Measurements from ENCODE around the gene EVA1B. TPM values are rescaled to one million over a fixed set of nuclear protein-coding genes. Genes with fewer than 3 reads are reported as not detected.

The EVA1B gene, protein sequence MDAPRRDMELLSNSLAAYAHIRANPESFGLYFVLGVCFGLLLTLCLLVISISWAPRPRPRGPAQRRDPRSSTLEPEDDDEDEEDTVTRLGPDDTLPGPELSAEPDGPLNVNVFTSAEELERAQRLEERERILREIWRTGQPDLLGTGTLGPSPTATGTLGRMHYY
- 3.7 TPM for total RNA-seq

DNA sequence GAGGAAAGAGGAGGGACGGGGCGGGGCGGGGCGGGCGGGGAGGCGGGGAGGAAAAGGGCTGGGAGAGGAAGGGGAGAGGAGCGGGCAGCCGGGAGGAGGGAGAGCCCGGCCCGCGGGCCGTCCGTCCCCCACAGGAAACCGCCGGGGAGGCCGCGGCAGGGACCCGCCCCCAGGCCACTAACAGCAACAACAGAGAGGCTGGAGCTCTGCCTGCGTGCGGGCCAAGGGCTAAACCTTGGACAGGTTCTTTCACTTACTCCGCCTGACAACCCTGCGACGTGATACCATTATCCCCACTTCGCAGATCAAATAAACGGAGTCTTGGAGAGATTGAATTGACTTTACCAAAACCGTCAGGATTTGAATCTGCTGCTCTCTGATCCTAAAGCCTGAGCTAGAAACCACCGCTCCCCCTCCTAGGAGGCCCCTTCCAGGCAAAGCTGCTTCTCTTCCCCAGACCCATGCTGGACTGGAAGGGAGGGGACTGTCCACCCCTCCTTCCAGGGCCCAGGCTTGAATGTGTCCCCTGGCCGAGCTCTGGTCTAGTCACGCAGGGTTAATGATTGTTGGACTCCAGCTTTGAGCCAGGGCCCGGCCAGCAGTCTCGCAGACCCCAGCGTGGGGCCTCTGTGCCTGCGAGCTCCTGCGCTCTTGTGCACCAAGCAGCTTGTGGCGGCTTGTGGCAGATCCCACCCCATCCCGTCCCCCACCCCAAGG lies at the start of gene EVA1B:
Gene EVA1B (minus strand): TSS at position 10 of the 717 bp plus-strand sequence. CDS start 608 bp downstream, outside the sequence.
- ATAC-seq, result peak; percentile 29

DNA sequence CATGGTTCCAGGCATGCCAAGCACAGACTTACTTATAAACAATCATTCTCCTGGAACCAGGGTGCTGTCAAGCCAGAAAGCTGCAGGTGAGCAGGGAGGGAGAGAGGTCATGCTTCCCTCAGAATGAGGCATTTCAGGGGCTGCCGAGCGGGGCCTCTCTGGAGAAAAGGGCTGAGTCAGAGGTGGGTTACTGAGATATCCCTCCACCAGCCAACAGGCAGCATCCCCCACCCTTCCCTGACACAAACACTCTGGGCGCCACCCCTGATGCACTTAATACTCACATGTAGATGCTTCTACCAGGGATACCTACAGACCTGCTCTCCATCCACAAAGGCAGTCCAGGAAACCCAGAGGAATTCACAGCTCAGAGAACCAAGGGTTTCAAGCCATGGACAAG lies 49.2 kb upstream of the EVA1B start:
- no peak for ATAC-seq

DNA sequence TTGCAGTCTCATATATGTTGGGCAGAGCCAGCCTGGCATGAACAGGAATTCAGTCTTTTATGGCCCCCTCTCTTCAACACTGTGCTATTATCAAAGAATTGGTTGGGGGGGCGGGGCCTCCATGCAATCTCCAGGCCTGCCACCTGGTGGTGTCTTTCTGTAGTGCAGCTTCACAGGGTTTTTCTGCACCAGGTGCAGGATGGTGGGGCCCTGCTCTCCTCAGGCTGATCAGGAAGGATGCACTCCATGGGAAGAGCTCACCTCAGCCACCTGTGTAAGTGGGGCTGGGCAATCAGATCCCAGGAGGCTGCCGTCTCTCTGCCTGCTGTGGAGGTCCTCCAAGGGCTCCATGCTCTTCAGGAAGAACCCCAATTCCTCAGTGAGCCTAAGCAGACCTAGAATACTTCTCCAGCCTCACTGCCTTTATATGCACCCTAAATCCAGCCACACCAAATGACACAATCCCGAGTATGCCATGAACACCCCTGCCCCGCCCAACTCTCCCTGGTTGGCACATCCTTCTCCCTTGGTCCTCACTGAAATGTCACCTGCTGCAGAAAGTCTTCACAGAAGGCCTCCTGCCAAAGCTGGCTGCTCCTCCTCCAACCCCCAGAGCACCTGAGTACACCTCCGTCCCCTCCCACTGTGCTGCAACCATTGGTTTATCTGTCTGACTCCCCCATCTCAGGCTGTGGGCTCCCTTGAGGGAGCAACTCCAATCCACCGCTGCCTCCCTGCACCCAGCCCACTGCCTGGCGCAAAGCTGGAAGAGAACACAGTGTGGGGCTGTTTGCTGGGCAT lies 45.8 kb upstream of the EVA1B start:
- ATAC-seq, result peak; percentile 40

DNA sequence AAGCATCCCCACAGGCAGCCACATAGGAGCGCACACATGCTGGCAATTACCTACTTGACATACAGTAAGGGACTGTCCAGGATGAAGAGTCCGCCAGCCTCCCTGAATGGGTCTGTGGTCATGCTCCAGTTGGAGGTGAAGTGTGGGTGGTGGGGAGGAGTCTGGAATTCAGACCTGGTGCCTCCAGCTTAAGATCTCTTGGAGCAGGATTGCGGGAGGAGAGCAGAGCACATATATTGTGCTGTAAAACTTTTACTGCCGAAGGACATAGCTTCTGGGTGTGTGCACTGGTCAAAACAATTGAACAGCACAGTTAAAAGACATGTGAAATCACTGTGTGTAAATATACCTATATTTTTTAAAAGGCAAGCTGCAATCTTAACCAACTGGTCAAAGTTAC lies 44.4 kb upstream of the EVA1B start:
- ATAC-seq, result no peak

DNA sequence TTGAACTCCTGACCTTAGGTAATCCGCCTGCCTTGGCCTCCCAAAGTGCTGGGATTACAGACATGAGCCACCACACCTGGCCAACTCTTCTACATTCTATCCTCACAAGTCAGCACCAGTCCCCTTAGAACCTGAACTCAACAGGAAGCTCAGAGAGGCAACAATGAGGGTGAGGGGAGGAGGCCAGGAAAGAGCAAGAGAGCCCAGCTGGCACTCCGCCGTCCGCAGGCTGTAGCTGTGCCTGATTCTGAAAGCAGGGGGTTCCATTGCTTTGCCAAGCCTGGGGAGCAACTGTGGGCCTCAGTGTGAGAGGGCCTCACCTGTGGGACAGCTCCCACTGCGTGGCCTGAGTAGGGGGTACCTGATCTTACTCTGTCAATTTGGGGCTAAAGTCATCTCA lies 43.6 kb upstream of the EVA1B start:
- ATAC-seq, result no peak

DNA sequence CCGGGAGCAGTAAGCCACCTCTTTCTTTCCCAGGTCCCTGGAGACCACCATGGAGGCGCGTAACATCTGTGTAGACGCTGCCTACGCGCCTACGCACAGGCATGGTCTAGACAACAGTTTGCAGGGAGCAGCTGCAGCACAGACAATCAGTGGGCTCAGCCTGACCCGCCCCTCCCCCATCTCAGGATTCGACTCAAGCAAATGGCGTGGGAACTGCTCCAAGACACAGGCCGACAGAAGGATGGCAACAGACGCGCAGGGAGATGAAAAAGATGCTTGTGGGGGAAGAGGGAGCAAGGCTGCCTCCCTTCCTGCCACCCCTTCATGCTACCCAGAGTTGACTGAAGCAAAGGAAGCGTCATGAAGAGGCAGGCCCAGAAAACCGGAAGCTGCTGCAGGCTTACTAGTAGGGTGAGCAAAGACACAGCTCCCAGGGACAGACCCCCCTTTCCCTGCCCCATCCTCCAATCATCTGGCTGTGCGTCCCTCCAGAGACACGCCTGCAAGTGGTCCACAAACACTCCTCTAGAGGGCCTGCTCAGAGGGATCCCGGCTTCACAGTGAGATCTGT lies 42.7 kb upstream of the EVA1B start:
- ATAC-seq, result no peak

DNA sequence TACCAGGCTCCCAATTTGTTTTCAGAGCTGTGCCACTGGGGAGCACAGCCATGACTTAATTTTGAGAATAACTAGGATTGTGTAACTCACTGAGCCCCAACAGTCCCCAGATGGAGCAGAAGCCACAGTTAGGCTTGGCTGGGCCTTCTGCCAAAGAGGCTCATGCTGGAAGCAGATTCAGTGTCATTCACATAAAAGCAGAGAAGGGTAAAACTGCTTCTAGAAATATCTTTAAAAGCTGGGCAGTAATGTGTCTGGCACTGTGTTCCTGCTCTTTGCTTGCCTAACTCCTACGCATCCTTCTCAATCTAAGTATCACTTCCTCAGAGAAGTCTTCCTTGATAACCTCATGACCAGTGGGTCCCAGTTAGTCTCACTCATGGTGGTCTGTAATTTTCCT lies 41.9 kb upstream of the EVA1B start:
- no peak for ATAC-seq

DNA sequence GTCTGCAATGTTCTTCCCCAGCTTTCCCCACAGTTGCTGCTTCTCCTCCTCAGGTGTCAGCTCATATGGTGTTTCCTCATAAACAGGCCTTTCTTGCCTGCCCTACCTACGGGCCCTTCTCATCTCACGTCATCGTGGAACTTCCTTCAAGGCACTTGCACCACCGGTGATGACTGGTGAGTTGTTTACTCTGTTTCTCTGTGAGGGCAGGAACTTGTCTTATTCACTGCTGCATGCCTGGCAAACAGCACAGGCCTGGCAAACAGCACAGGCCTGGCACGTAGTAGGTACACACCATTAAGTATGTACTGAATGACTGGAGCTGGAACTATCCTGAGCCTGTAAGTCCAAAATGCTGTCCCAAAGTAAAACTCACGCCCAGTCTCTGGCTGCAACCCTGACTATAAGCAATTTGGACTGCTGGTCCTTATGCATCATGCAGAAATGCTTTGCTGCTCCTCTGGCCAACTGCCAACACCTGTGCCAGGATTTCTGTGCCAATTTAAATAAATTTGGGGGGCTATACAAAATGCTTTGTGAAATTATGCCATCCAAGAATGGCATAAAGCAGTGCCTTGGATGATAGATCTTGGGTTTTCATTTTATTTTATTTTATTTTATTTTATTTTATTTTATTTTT lies 36.6 kb upstream of the EVA1B start:
- ATAC-seq, result peak; percentile 91

DNA sequence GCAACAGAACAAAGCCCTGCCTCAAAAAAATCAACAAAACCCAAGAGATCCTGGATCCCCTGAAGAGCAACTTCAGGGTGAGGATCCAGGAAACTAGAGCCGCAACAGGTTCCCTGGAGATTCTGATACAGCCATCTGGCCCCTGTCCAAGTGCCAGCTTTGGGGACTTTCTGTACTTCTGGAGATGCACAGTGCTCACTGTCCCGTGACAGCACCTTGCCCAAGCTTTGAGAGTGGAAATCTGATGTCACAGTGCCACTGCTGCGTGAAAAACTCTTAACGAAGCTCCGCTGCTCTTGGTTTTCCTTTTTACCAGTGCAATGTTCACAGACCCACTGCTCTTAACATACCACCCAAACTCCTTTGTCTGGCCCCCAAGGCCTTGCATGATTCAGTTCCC lies 35.9 kb upstream of the EVA1B start:
- ATAC-seq, result no peak

DNA sequence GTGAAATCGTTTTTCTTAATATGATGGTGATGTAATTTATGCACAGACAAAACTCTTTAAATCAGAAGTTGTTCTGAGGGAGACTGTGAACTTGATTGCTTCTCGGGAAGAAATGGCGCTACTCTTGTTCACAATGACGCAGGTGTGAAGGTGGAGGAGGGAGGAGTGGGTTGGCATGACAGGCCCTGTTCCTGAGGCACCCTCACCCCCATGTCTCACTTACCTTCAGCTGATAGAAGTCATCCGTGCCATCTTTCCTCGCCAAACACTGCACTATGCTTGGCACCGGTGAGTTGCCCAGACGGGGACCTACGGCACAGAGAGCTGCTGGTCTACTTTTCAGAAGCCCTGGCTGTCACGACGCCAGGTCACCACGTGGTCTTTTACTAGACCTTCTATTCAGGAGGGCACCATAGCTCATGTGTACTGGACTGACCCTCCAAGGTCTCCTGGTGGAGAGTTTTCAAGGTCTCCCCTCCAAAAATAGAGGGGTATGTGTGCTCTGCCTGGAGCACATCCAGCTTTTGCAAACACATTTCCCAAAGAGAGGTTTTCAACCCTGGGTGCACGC lies 35.2 kb upstream of the EVA1B start:
- no peak for ATAC-seq

DNA sequence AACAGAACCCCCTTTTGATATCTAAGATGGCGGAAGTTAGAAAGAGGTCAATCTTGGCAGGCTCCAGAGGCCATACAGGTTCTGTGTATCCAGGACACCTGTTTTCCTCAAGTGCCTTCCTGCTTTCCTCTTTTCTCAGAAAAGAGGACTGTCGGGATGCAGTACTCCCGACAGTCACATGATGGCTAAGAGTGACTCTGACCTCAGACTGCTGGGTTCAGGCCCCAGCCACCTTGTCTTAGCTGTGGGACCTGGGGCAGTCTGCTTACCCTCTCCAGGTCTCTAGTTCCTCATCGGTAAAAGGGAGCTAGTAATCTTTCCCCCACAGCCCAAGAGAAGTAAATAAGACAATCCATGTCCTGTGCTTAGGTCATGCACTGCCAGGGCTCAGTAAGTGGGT lies 32.4 kb upstream of the EVA1B start:
- ATAC-seq, result no peak

DNA sequence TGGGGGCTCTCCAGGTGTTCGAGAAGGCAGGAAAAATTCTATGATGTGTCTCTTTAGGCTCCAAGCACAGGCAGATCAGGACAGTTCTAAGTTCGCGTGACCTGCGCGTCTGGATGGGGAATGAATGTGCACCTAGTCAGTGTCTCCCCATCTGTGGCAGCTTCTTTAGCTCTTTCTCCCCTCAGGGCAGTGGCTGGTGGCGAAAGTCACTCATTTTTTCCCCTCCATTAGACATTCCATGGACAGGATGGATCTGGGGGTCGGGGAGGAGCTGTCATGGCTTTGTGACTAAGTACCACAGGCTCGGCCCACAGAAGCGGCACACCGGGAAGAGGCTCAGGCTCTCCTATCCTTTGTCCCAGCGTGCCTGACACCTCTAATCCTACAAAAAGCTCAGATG lies 31.0 kb upstream of the EVA1B start:
- no peak for ATAC-seq

DNA sequence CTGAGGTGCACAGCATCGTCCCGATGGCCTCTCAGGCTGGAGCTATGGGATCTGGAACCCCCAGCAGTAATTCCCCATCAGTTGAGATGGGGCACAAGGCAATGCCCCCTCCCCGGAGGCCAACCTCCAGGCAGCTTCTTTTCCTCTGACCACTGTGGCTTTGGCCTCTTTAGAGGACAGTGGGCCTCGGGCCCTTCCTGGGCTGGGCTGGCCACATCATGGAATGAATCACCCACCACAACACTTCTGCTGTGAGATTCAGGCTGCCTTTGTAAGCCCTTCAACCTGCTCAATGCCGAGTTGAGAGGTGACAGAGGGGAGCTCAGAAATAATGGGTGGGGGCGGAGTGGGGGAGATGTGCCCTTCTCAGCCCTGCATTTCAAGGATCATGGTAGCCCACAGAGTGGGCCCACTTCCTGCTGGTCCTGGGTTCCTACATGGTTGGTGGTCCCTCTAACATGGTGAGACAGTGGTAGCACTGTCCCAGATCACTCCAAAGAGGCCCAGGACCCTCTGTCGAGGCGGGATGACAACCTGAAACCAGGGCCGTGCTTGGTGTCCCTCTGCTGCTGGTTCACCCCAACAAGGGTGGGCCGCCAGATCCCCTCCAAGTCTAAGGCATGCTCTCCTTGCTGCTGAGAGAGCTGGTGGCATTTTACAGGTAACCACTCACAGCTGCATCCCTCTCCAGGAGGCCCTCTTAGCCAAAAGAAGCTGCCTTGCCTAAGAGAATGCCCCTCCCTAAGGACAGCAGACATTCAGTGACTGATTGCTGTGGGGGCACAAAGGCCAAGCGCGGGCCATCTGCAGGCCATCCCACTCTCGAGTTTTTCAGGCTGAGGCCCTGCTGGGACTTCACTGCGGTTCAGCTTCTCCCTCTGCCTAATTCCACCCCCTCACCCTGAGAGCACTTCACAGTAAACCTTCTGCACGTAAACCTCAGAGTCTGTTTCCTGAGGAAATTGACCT lies 29.7 kb upstream of the EVA1B start:
- no peak for ATAC-seq

DNA sequence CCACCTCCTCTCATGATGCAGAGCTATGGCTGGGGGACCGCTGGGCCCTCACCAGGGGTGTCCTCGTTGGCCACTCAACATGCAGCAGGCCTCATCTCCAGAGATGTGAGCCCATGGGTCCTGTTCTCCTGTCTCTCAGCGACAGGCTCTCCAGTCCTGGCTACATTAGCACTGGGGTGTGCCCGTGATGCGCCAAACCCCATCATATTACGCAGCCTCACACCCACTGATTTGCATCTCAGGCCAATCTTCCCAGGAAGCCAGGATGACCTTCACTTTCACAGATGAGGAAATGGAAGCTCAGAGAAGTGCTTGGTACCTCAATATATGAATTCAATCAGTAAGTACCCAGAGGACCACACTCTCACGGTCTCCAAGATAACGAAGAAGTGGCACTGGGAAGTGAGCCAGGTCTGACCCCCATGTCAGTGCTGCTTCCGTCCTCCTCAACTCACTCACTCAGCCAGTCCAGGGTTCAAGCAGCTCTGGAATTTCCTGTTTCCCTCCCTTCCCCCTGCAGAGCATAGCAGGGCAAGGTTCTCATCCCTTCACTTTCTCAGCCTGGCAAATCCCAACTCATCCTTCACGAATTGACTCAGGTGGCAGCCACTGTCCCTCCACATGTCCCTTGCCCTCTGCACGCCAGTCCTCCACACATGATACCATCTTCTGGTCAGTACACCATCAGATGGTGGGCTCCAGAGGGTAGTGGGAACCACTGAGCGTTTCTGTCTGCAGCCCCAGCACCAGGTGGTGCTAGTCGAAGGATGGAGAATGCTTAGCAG lies 28.9 kb upstream of the EVA1B start:
- no peak for ATAC-seq

DNA sequence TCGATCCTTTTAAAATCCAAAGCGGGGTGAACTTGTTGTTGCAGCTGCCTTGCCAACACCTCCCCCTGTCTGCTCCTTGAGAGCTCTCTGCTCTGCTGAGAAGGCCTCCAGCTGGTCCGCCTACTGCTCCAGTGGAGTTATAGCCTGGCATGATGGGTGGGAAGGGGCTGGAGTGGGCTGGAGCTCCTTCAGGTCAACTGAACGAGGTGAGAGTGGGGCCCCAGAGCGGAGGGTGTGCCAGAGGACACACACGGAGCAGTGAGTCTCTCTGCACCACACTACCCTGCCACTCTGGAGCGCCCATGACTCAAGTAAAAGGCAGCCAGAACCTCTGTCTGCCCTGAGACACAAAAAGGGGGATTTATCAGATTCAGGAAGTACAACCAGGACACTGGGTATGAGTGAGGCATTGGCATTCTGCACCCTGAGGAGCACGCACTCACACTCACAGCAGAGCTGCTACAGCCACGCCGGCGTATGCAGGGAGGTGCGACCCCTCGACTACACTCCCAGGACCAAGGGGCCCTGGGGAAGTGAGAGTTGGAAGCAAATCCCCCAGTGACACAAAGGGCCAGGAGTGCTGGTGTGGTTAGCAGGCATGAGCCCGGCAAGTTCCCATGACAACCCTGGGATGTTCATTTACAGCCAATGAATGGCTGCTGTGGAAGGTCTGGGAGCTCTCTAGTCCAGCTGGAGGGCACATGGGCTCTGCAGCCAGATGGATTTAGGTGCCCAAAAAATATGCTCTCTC lies 28.0 kb upstream of the EVA1B start:
- ATAC-seq, result peak; percentile 57

DNA sequence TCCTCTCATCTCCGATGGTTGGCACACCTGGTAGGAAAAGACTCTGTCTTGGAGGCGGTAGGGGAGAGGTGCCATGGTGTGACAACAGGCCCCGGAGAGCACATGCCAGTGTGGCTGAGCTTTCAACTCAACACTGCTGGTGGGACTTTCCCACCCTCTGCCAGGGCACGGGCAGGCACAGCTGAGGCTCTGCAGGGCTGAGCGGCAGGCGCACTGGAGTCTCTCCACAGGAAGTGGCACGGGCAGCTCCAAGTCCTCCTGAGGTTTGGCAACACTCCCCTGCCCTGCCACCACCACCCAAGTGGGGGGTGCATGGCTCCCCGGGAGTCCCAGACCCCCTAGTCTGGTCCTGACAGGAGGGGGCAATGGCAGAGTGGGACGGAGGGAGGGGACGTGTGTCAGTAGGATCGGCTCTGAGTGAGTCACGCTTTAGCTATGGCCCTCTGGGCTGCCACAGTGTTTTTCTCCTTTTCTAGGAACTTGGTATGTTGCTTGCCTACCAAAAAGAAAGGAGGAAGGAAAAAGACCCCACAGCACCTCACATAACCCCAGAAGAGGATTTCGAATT lies 27.3 kb upstream of the EVA1B start:
- ATAC-seq, result peak; percentile 55

DNA sequence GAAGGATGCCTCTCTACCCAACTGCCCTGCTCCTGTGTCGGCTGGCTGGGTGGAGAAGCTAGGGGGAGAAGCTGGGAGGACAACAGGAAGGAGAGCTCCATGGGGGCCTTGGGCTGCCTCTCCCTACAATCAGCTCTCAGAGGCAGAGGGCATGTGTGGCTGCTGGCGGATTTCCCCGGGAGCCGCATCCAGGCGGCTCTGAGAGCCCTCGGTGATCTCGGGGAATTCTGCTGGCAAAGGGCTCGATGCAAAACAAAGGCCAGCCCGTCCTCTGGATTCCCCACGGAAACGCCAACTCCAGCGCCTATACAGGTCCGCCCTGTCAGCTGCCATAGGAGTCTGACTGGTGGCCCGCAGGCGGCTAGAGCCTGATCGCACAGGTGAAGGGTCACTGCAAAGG lies 26.4 kb upstream of the EVA1B start:
- ATAC-seq, result peak; percentile 27

DNA sequence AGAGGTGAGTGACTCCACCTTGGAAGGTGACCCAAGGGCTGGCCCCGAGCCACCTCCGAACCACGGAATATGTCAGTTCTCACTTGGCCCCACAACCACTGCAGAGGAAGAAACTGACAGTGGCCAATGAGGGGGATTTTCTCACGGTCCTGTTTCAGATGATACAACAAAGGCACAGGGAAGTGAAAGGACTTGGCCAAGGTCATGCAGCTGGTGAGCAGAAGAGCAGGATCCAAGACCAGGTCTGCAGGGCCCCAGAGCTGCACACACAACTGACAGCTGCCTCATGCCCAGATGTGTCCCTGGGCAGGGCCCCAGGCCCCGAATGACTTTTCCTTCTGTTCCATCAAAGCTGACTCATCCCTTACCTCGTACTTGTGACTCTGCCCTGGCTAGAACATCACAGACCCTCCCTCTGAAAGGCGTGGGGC lies 25.8 kb upstream of the EVA1B start:
- peak; percentile 67 for ATAC-seq

DNA sequence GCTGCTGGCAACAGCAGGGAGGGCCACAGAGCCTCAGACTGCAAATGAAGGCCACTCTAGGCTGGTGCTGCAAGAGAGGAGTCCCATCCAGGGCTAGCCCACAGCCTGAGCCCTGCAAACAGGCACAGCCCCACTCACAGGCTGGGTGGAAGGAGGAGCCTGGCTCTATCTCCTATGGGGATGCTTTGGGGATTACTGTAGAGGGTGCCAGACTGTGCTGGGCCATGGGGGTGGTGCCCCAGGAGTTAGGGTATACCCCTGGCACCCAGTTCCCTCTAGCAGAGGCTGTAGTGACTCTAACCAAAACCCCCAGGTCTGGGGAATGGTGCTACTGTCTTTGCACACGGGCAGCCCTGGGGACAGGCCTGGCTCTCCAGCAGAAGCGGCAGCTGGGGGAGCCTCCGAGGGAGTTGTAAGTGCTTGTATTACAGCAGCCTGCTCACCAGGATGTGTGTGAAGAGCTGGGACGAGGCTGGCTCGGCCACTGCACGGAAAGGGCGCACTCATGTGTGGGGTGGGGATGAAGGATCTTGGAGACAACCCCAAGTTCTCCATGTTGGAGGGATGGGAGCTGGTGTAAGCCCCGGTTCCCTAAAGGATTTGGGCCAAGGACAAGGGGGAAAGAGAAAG lies 23.4 kb upstream of the EVA1B start:
- no peak for ATAC-seq

Data from esophagus mucosa (tissue), 1 donor.